Kidney glomerular epithelial cell (primary cell): ENCODE measurements around the gene ZNF254.
"Not testable (repeated sequence)": the region's sequence is repeated elsewhere in the genome, so short reads cannot be mapped to it uniquely, and the experiment has no call there.

ENCODE experiments used
- DNase-seq: peaks from one replicate; lab custom pipeline; 2025; lab: John Stamatoyannopoulos, UW

ZNF254 gene

GRCh38 chr19:24086974-24087595 lies at the start of gene ZNF254:
Gene ZNF254 (plus strand): TSS chr19:24087187. CDS start chr19:24087308, 121 bp downstream.
- peak; percentile 94 for DNase-seq

GRCh38 chr19:24040621-24041020 lies 46.4 kb upstream of the ZNF254 start:
- DNase-seq, result no peak

- DNase-seq, result not testable (repeated sequence)
These were observed 45.7 kb upstream of the ZNF254 start for GRCh38 chr19:24041326-24041725.

- DNase-seq, result no peak
These were observed 40.4 kb upstream of the ZNF254 start for GRCh38 chr19:24046550-24046949.

GRCh38 chr19:24048261-24048660 lies 38.7 kb upstream of the ZNF254 start:
- DNase-seq, result no peak

- DNase-seq, result no peak
These were observed 37.5 kb upstream of the ZNF254 start for GRCh38 chr19:24049537-24049936.

GRCh38 chr19:24051516-24051915 lies 35.5 kb upstream of the ZNF254 start:
- no peak for DNase-seq

- DNase-seq, result no peak
These were observed 34.2 kb upstream of the ZNF254 start for GRCh38 chr19:24052811-24053210.

- DNase-seq, result no peak
These were observed 33.4 kb upstream of the ZNF254 start for GRCh38 chr19:24053601-24054000.

- DNase-seq, result peak; percentile 34
These were observed 32.7 kb upstream of the ZNF254 start for GRCh38 chr19:24054044-24054935.

- no peak for DNase-seq
These were observed 31.4 kb upstream of the ZNF254 start for GRCh38 chr19:24055548-24055947.

- DNase-seq, result no peak
These were observed 29.8 kb upstream of the ZNF254 start for GRCh38 chr19:24057144-24057543.

GRCh38 chr19:24059563-24060295 lies 27.3 kb upstream of the ZNF254 start:
- no peak for DNase-seq

- DNase-seq, result no peak
These were observed 26.2 kb upstream of the ZNF254 start for GRCh38 chr19:24060687-24061356.

GRCh38 chr19:24062190-24062589 lies 24.8 kb upstream of the ZNF254 start:
- DNase-seq, result no peak

- DNase-seq, result no peak
These were observed 23.7 kb upstream of the ZNF254 start for GRCh38 chr19:24063295-24063694.

GRCh38 chr19:24064175-24064574 lies 22.8 kb upstream of the ZNF254 start:
- DNase-seq, result no peak

GRCh38 chr19:24065243-24065642 lies 21.7 kb upstream of the ZNF254 start:
- DNase-seq, result no peak

- no peak for DNase-seq
These were observed 21.0 kb upstream of the ZNF254 start for GRCh38 chr19:24065865-24066604.

GRCh38 chr19:24069905-24070657 lies 16.9 kb upstream of the ZNF254 start:
- no peak for DNase-seq

GRCh38 chr19:24071078-24071477 lies 15.9 kb upstream of the ZNF254 start:
- no peak for DNase-seq
